HG02884 (cell line): ENCODE results near the gene ADGRF4.

ENCODE experiments used
- ATAC-seq: cut with Tn5 transposase; IDR thresholded peaks from one replicate; pipeline ENCODE4 v1.9.1; 2021; ENCODE audit warnings: mild to moderate bottlenecking, moderate library complexity; ENCODE audit not compliant: unreplicated experiment

ADGRF4 gene

DNA sequence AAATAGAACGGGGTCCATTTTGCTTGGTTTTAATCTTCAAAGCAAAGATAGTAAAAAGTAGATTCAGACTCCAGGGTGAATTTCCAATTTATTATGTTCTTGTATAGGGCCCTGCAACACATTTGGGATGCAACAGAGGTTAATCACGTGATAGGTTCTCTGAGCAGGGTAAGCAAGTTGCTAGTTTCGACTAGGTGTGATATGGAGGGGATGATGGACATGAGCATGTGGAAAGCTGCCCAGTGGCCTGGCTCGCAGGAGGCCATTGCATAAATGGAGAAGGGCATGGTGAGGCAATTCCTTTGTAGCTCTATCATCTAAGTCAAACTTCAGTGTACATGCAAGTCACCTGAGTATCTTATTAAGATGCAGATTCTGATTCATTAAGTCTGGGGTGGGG lies 17.7 kb upstream of the ADGRF4 start:
- no peak for ATAC-seq

DNA sequence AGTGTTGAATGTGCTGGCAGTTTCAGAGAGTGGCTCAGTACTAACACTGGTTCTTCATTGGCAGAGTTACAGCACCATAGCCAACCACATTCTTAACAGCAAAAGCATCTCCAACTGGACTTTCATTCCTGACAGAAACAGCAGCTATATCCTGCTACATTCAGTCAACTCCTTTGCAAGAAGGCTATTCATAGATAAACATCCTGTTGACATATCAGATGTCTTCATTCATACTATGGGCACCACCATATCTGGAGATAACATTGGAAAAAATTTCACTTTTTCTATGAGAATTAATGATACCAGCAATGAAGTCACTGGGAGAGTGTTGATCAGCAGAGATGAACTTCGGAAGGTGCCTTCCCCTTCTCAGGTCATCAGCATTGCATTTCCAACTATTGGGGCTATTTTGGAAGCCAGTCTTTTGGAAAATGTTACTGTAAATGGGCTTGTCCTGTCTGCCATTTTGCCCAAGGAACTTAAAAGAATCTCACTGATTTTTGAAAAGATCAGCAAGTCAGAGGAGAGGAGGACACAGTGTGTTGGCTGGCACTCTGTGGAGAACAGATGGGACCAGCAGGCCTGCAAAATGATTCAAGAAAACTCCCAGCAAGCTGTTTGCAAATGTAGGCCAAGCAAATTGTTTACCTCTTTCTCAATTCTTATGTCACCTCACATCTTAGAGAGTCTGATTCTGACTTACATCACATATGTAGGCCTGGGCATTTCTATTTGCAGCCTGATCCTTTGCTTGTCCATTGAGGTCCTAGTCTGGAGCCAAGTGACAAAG lies 17.0 kb upstream of the ADGRF4 start:
- no peak for ATAC-seq

GRCh38 chr6:47686411-47686810 lies 12.0 kb upstream of the ADGRF4 start:
- ATAC-seq: no peak

GRCh38 chr6:47687432-47687831 lies 10.9 kb upstream of the ADGRF4 start:
- ATAC-seq: no peak

DNA sequence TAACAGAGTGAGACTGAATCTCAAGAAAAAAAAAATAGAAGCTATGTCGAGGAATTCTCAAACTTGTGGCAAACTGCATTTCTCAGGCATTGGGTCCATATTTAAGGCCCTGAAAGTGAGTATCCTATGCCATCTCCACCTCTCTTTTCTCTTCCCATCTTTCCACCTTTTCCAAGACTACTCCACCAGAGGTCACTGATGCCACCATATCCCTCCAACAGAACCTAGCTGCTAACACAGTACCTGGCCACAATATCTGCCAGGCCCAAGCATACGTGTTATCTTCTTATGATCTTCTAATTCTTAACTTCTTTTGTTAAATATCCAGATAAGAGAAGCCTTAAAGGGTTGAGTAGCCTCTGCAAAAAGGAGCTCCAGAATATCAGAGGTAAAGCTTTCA lies 8.2 kb upstream of the ADGRF4 start:
- no peak for ATAC-seq

DNA sequence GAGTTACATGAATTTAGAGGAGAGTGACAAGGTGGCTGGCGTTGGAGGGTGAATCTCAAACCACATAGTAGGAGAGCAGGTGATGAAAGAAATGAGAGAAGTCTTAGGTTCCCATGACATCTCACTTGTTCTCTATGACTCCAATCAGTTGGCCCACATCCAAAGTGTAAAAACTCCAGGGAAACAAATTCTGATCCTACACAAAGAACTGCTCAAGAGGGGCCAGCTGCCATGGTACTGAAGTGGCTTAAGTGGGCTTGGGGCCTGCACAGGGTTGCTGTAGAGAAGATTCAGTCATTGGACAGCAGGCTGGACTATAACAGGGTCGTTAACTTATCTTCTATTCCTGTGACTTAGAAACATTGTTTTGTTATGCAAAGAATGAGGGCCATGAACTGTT lies 7.6 kb upstream of the ADGRF4 start:
- ATAC-seq: no peak

DNA sequence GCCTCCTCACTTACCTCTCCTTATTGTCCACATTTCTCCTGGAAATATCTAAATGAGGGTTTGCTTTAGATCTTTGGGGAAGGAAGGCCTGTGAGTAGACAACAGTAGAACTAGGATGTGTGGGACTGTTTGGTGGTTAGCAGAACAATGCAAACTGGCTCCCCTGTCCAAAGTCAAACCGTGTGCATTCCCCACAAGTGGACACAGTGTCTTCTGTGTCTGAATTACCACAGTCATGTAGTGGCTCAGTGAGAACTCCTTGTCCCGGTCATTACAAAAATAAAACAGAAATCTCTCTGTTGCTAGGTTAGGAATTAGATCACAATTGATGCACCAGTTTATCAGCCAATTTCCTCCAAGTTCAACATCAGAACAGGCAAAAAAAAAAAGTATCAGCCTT lies 455 bp upstream of the ADGRF4 start:
- no peak for ATAC-seq

DNA sequence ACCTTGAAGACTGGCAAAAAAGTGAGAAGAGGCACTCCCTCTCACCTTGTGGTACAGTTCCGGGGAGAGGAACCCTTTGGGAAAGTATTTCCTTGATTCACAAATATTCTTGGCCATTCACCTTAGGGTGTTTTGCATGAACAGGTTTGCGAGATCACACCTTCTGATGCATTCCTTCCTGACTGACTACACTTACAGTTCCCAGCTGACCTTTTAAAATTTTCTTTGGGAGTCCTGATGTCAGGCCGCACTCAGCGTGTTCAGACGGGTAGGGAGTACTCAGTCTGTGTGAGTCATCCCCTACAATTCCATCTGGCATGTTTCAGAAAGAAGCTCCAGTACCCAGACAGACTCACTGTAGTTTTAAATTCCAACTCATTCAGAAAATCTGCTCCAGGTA lies 1.7 kb downstream of the ADGRF4 start:
- no peak for ATAC-seq

DNA sequence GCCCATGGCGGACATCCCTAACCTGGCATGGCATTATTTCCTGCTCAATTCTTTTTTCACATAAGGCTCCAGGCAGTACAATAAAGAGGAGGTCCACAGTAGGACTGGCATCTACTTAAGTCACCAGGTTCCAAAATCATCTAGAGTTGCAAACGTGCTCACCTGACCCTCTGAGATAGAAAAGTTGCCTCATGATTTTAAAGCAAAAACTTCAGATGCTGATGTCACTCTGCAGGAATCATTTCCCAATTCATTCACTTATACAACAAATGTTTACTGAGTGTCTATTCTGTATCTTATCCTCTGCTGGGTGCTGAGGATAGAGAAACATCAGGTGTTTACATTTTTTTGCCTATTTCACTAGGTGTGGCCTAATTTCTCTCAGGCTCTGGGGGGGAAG lies 2.2 kb downstream of the ADGRF4 start:
- ATAC-seq: no peak

GRCh38 chr6:47701363-47701762 lies 3.0 kb downstream of the ADGRF4 start:
- ATAC-seq: peak; percentile 87

GRCh38 chr6:47709160-47709559 lies 10.8 kb downstream of the ADGRF4 start:
- ATAC-seq: no peak

DNA sequence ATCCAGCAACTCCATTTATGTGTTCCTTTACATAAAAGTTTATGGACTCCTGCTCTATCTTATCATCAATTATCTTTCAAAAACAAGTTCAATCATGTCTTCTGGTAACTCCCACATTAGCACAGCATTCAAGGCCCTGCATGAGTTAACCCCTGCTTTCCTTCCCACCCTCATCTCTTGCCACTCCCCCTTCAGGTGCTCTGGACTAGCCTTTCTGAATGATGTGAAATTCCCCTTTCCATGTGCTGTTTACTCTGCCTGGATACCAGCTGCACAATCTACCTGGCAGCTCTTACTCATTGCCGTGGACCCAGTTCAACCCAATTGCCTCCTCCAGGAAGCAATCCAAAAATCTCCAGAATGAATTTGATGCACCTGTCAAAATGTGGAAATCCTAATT lies 11.9 kb downstream of the ADGRF4 start:
- no peak for ATAC-seq

- ATAC-seq: no peak
These were observed 14.8 kb downstream of the ADGRF4 start for GRCh38 chr6:47713200-47713599.

- no peak for ATAC-seq
These were observed 16.4 kb downstream of the ADGRF4 start for GRCh38 chr6:47714802-47715201.

DNA sequence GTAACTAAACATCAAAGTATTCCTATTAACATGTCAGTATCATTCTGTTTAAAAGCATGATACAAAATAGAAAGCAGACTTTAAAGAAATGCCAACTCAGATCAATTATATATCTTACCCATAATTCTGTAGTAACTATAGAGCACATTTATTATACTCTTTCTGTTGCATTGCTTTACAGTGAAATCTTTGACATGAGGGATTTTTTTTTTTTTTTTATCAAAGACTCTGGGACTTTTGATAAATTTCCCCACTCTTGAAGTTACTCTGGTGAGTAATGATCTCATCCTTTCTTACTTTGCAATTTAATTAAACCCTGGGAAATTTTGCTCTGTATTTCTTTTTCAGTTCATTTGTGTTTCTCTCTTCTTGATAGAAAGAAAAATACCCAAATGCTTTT lies 17.4 kb downstream of the ADGRF4 start:
- peak; percentile 73 for ATAC-seq

GRCh38 chr6:47716207-47716606 lies 17.8 kb downstream of the ADGRF4 start:
- no peak for ATAC-seq

GRCh38 chr6:47718571-47718970 lies 20.2 kb downstream of the ADGRF4 start:
- ATAC-seq: no peak

GRCh38 chr6:47721189-47721588 lies 22.8 kb downstream of the ADGRF4 start:
- no peak for ATAC-seq

GRCh38 chr6:47722194-47722593 lies 23.8 kb downstream of the ADGRF4 start:
- ATAC-seq: peak; percentile 81

GRCh38 chr6:47724300-47724699 lies 25.9 kb downstream of the ADGRF4 start:
- ATAC-seq: no peak

DNA sequence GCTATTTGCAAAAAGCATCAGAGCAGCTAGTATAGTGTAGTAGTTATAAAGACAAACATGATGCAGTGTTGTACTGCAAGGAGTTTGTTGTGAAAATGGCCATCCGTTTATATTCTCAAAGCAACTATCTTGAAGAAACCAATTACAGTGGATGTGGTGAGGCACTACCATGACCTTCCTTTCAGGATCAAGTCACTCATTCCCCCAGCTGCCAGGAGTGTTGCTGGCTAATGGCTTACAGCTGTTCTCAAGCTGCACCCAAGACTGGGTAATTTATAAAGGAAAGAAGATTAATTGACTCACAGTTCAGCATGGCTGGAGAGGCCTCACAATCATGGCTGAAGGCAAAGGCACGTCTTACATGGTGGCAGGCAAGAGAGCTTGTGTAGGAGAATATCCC lies 29.0 kb downstream of the ADGRF4 start:
- ATAC-seq: no peak

DNA sequence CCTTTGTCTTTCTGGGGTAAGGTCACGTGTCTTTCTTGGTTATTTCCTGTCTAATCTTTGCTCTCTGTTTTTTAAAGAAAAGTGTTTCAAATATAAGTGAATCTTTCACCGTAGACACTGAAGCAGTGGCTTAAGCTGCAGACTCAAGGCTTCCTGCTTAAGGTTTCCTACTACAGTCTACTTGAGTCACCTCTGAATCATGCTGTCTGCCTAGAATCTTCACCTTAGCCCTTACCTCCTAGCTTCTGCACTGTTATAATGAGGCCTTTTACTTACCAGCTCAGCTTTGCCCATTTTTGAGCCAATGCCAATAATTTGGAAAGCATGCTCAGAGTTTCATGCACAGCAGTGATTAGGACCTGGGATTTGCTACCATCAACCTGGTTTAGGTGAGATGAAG lies 30.6 kb downstream of the ADGRF4 start:
- no peak for ATAC-seq

- ATAC-seq: no peak
These were observed 31.1 kb downstream of the ADGRF4 start for GRCh38 chr6:47729457-47729856.
